Kidney glomerular epithelial cell (primary cell): ENCODE data around the gene ZBTB3.
"Not testable (repeated sequence)": the region's sequence is repeated elsewhere in the genome, so short reads cannot be mapped to it uniquely, and the experiment has no call there.

Source experiments
- DNase-seq: peaks from one replicate; lab custom pipeline; 2025; lab: John Stamatoyannopoulos, UW

The ZBTB3 gene

DNA sequence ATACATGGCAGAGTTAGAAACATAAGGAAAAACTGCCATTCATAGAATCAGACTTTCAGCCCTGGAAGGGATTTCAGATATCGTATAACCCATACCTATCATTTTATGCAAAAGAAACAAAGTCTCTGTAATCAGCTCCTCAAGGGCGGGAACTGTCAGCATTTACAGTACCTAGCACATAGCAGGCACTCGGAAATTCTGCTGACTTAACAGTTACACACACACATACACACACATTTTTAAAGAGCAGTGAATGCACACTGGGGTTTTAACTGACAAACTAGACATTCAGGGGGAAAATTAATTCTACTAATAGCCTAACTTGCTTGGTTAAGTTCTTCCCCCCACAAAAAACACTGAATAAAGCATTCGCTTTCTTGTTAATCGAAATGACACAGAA, 37.8 kb downstream of the ZBTB3 start:
- DNase-seq: no peak

DNA sequence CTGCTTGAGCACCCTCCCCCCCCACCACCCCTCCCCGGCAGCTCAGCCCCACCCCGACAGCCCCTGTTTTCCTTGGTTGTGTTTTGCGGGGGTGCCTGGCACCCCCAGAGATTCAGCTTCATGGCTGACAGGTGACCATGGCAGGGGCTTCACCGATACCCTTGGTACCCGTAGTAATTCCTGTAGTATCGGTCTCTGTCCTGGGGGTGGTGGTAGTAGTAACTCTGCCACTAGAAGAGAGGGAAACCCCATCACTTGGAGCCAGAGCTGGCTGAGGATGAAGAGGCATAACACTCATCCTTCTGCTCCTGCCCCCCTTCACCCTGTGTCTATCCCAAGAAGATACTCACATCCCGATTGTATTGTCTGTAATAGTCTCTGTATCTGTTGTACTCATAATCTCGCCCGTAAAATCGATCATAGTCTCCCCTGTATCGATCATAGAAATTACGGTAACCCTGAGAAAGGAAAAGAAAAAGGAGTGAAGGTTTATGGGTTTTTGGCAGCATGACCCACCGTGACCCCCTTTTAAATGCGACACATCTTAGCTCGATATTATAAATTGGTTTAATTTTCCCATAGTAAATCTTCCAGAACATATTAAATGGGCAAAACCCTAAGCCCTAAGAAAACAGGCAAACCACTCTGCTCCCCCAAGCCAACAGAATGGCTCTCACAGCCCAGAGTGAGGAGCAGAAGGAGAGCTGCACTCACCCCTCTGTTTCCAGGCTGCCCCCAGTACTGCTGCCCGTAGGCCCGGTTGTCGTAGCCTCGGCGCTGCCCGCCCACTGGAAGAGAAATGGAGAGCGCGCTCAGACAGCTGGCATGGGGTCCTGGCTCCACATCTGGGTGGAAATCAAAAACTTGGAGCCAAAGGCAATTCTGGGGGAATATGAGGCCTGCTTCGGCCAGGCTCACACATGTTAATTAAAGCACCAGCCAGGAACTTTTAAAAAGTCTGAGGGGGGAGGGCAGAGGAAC, 38.5 kb downstream of the ZBTB3 start:
- DNase-seq: no peak

DNA sequence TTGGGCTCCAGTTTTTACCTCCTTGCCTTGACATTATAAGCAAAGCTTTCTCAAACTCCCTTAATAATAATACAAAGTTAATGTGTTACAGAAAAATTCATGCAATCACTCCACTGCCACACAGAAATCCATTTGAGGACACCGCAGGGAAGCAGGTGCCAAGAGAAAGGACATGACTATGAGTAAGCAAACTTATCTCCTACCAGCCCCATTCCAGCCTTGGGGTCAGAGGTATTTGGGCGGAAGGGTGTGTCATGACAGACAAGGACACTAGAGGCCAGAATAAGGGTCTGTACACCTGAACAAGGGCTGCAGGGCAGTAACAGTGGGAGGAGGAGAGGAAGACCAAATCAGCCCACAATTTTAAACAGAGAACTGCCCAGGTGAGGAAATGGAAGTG, 40.6 kb downstream of the ZBTB3 start:
- peak; percentile 36 for DNase-seq

DNA sequence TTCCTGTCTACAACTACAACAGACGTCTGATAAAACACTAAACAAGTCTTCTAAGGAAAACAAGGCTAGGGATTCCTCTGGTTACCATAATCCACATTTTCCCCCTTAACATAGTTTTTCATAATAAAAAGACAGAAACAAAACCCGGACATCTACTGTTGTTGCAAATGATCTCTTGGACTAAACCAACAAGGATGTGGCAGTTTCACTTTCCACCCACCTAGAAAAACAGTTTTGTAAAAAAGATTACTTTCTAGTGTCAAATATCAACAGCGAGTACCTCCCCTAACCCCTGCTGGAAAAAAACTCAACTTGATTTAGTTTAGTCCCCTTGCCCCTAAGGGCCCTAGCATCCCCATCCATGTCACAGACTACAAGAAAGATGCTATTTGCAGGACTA, 41.1 kb downstream of the ZBTB3 start:
- DNase-seq: no peak

DNA sequence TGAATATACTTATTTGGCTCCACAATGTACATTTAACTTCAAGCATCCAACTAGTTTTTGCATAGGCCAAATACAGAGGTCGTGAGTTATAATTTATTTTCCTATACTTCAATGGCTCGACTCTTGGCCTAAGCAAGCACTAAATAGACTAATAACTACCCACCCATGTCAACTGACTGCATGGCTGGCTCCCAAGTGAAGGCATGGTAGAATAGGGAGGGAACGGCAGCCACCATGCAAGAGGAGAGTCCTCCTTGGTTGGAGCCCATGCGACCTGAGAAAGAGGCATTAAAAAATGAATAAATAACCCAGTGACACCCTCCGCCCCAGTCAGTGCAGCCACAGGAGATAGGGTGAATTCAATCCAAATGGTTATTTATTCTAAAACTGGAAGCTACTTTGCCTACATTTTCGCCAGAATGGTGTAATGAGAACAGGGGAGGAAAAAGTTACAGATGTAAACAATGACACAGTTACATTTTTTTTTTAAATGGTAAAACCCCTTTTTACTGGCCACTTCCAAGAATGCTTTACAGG, 41.6 kb downstream of the ZBTB3 start:
- no peak for DNase-seq

DNA sequence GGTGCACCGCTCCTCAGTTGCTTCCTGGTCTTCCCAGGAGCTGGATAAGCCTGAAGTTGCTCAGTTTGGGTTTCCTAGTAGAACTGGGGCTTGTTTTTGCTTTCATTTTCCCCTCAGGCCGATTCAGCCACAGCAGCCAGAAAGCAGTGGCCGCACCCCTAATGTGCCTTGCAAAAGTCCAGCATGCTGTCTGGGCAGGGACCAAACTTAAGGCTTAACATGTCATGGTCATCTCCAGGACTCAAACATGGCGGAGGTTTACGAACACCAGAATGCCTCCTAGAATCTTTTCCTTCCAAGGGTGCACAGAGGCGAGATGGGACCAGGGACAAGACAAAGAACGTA, 44.0 kb downstream of the ZBTB3 start:
- DNase-seq: no peak

DNA sequence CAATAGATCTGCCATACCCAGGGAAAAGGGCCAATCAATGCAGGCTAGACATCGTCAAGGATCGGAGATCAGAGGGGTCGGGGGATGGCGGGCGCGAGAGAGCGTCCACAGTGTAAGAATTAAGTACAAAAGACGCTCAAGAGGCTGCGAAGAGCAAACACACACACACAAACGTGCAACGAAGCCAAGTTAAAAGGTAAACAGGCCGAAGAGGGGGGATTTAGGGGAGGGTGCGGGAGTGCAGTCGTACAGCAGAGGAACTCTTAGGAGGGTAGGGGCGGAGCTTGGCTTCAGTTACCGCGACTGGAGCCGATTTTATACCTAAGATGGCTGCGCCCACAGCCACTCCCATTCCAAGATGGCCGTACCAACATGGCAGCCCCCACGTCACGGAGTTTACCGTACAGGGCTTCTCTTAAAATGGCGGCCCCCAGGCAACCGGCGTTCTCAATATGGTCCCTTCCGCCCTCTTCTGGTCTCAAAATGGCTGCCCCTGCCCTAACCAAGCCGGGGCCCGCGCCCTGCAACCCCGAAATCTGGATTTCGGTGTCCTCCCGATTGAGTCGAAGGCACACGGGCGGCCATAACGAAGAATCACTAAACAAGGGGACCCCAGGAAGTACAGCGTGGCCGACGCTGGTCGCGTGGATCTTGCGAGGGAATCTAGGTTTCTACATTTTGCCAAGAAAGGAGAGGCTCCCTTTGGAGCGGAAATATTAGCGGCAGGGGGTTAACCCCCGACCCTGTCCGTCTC, 44.5 kb downstream of the ZBTB3 start:
- DNase-seq: peak; percentile 93

DNA sequence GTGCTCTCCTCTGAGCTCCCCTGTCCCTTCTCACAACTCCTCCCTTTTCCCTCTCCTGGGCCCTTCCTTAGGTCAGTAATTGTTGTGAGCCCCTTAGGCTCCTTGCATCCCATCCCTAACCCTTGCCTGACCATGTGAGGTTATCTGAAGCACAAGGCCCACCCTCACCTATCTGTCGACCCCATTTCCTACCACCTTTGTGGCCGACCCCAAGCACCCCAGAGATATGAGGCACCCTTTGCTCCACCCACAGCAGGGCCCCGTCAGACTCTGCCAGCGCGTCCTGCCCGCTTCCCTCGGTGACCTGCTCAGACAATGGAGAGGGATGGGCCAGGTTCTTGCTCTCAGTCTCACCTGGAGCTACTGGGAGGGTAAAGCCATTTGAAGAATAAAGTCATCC, 45.2 kb downstream of the ZBTB3 start:
- no peak for DNase-seq

DNA sequence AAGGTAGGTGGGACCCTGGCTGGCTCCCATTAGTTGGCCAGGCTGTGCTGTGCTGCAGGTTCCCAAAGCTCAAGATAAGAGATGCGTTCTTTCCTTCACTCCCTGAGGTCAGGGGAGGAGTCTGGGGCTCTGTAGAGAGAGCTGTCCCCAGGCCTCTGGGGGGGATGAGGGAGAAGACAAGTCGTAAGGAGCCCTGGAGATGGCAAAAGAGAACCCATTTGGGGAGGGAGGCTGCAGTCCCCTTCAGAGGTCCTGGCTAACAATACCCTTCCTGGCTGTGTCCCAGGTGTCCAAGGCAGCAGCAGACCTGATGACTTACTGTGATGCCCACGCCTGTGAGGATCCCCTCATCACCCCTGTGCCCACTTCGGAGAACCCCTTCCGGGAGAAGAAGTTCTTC, 45.6 kb downstream of the ZBTB3 start:
- no peak for DNase-seq

DNA sequence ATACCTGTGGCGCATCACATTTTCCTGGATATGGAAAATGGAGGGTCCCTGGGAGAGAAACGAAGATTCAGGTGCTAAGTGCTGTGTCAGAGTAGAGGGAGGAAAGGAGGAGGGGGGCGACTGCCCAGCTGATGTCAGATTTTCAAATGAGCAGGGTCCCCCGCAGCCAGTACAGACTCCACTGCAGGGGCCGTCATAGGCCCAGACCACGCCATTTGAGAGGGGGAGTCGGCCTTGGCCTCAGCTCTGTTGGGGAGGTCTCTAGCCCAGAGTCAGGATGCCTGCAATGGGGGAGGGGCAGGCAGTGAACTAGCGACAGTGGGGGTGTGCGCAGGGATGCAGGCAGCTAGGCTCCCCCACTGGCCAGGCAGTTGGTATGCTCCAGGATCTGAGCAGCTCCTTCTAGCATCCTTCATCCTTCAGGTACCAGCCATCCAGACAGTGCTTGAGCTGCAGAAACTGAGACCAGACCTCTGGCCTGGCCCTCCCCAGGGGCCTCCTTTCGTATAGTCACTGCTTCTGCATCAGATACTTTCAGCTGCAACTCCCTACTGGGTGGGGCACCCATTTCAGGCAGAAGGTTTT, 46.6 kb downstream of the ZBTB3 start, which contains the start of the genes BSCL2 and GNG3:
Gene BSCL2 (minus strand): TSS at position 148 of the 585 bp plus-strand sequence. CDS start 229 bp downstream, outside the sequence.
Gene GNG3 (plus strand): TSS at position 400 of the 585 bp plus-strand sequence. CDS start 620 bp downstream, outside the sequence.
- DNase-seq: no peak

DNA sequence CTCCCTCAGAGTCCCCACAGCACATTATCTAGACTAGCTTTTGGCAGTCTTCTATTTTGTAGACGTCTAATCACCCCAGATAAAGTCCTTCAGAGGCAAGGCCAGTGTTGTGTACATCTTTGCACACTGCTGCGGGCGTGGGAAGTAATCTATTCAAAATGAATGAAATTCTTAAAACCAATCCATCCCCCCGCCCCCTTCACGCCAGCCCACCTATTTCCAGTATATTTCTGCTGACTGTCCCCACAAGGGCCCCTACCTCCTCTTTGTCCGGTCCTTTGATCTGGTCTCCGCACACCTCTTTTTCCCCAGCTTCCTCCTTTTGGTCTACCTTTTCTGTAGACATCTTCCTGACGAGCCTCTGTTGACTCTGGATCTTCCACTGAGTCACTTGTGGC, 47.1 kb downstream of the ZBTB3 start:
- DNase-seq: no peak

DNA sequence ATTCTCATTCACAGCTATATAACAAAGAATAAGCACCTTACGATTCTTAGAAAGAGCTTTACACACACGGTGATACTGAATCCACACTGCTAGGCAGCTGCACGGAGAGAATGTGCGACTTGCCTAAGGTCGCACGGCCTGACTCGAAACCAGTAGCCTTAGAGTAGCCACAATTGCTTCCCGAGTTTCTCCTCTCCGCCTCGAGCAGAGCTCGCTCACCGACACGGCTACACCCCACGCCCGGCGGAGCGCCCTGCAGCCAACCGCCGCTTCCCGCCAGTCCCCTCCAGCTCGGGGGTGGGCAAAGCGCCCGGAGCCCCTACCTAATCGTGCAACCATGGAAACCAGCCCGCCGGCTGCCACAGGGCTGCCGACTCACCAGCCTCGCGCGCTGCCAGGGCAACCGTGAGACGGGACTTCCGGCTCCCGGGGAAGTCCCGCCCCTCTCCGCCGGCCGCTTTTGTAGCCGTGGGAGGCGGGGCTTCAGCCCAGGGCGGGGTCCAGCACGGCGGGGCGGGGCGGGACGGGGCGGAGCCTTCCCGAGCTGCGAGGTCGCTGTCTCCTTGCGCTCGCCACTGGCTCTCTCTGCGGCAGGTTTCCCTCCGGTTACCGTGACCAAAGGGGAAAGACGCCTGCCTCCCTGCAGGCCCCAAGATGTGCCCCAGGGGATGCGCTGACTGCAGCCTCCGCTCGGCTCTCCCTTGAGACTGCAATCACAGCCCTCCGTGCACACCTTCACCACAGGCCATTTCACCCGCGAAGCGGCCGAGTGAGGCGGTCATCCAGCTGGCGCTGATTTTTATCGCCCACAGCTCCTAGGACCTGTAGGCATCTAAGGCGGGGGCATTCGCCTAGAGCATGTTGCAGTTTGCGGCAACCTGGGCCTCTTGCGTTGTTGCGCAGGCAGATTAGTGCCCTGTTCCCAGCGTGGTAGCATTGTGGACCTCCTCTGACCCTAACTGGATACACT, 47.8 kb downstream of the ZBTB3 start:
- DNase-seq: peak; percentile 89

DNA sequence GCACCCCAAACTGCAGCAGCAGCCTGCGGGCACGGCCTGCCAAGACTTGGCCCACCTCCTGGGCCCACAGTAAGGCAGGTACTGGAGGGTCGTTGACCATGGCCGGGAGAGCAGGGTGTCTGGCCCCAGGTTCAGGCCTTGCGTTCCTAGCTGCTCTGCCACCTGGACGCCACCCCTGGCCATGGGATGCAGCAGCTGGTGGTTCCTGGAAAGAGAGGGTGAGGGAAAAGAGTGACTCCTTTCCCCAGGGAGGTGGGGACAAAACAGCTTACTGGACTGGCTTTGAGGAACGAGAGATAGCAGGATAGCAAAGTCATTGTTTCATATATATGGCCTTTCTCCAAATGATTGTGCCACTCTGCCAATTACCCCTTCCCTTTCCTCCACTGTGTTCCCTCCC, 48.5 kb downstream of the ZBTB3 start:
- no peak for DNase-seq

DNA sequence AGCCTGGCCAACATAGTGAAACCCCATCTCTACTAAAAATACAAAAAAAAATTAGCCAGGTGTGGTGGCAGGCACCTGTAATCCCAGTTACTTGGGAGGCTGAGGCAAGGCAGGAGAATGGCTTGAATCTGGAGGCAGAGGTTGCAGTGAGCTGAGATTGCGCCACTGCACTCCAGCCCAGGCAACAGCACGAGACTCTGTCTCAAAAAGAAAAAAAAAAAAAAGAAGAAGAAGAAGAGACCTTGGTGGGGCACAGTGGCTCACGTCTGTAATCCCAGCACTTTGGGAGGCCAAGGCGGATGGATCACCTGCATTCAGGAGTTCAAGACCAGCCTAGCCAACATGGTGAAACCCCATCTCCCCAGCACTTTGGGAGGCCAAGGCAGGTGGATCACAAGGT, 50.0 kb downstream of the ZBTB3 start:
- DNase-seq: not testable (repeated sequence)

DNA sequence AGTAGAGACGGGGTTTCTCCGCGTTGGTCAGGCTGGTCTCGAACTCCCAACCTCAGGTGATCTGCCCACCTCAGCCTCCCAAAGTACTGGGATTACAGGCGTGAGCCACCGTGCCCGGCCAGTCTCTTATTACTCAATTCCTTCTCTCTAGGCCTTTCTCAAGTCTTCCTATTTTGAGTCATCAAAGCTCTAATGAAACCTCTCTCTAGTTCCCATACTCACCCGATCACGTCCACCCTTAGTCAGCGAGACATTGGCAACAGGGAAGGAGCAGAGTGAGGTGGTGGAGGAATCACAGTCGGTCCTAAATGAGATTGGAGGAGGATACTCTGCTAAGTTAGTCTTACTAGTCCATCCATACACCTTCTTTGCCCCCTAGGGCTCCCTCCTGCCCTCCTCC, 51.7 kb downstream of the ZBTB3 start:
- DNase-seq: no peak
